K562 (cell line): ENCODE results near the gene MTHFD2. TPM values are rescaled to one million over a fixed set of nuclear protein-coding genes. Genes with fewer than 3 reads are reported as not detected.

Source experiments
- ATAC-seq: fragments of 200-7000 bp; cut with Tn5 transposase; 3 replicates; pipeline ENCODE4 v1.9.1; 2020; ENCODE audit warnings: moderate library complexity
- BruUV-seq: library from RNA; stranded (reverse); fragments of 400-500 nt; replicated peaks from 2 replicates; lab custom pipeline; 2021; lab: Mats Ljungman, UMichigan
- CTCF ChIA-PET: fragments of 300-600 bp; formaldehyde crosslinking; extraction: SDS; loops from one replicate; lab custom pipeline; 2021; ENCODE audit warnings: low intra/inter-chr PET ratio; lab: Yijun Ruan, JAX
- POLR2A ChIA-PET: fragments of 300-600, 350-650 bp; sonication (Branson Sonifier 250); formaldehyde crosslinking; extraction: SDS; loops from one replicate; lab custom pipeline; 2021; ENCODE audit warnings: antibody characterized with exemption, inconsistent platforms; lab: Yijun Ruan, JAX
- DNase-seq, 4 experiments: peaks; one replicate each; pipeline versions ENCODE4 v3.0.0 to v3.0.0-alpha.2; 2011 to 2018; ENCODE audit warnings: low spot score in 3 of 4, mixed read lengths in 3 of 4; ENCODE audit errors: extremely low read depth in 1 of 4
- FAIRE-seq: peaks from 2 replicates; lab custom pipeline; 2011; peaks lifted over from hg19 to GRCh38; lab: Jason Lieb, UNC
- H2AFZ ChIP-seq: 2 replicates; pipeline ENCODE4 v1.6.0; 2011; ENCODE audit warnings: low read depth, low read length, control low read depth, inconsistent platforms
- H3K27ac ChIP-seq: fragments of 200-600 bp; 3 replicates; pipeline ENCODE4 v1.8.0; 2011; ENCODE audit warnings: low read depth, mild to moderate bottlenecking, control low read depth, inconsistent platforms, low read length, moderate library complexity, mixed read lengths; ENCODE audit errors: extremely low read depth
- H3K27me3 ChIP-seq, 2 experiments: fragments of 300-600 bp in 1 of 2; 2 replicates in 1 of 2; 3 replicates in 1 of 2; pipeline versions ENCODE4 v1.6.0 to v1.8.0; 2011; ENCODE audit warnings: inconsistent platforms in 2 of 2, low read length in 2 of 2, mild to moderate bottlenecking in 1 of 2, mixed read lengths in 1 of 2, moderate library complexity in 1 of 2; ENCODE audit not compliant: control insufficient read depth in 2 of 2, insufficient read depth in 2 of 2
- H3K36me3 ChIP-seq: fragments of 300-600 bp; 3 replicates; pipeline ENCODE4 v1.8.0; 2011; ENCODE audit warnings: mild to moderate bottlenecking, low read length, inconsistent platforms; ENCODE audit not compliant: control insufficient read depth, insufficient read depth
- H3K4me1 ChIP-seq, 2 experiments: fragments of 200-600 bp in 1 of 2; replicated peaks in 1 of 2; 2 replicates in 1 of 2; 3 replicates in 1 of 2; pipeline versions ENCODE4 v1.5.1 to v1.8.0; 2011; ENCODE audit warnings: inconsistent platforms in 2 of 2, low read length in 2 of 2, mild to moderate bottlenecking in 1 of 2, mixed read lengths in 1 of 2, moderate library complexity in 1 of 2; ENCODE audit not compliant: control insufficient read depth in 2 of 2, insufficient read depth in 2 of 2
- H3K4me2 ChIP-seq: 2 replicates; pipeline ENCODE4 v1.6.1; 2011; ENCODE audit warnings: low read length, control low read depth, inconsistent platforms, mixed read lengths; ENCODE audit not compliant: insufficient read depth
- H3K4me3 ChIP-seq: fragments of 200-600 bp; sonication (generic), shearing (Covaris generic); 2 replicates; pipeline ENCODE4 v1.5.1; 2016; ENCODE audit warnings: control low read depth, inconsistent platforms
- H3K79me2 ChIP-seq: fragments of 200-600 bp; 3 replicates; pipeline ENCODE4 v1.8.0; 2011; ENCODE audit warnings: low read length, inconsistent platforms; ENCODE audit not compliant: control insufficient read depth, insufficient read depth
- H3K9ac ChIP-seq, 2 experiments: 2 replicates each; pipeline versions ENCODE4 v1.6.0 to v1.6.1; 2011; ENCODE audit warnings: low read depth in 2 of 2, low read length in 2 of 2, control low read depth in 1 of 2, inconsistent platforms in 1 of 2, mild to moderate bottlenecking in 1 of 2, mixed read lengths in 1 of 2; ENCODE audit not compliant: insufficient read depth in 1 of 2
- H3K9me1 ChIP-seq: one replicate; pipeline ENCODE4 v1.6.0; 2011; ENCODE audit warnings: inconsistent platforms, mild to moderate bottlenecking, low read length, moderate library complexity; ENCODE audit not compliant: control insufficient read depth, insufficient read depth
- H3K9me3 ChIP-seq: replicated peaks from 2 replicates; pipeline ENCODE4 v1.5.1; 2011; ENCODE audit warnings: low read depth, low read length, inconsistent platforms; ENCODE audit not compliant: control insufficient read depth, insufficient read depth
- H4K20me1 ChIP-seq: replicated peaks from 2 replicates; pipeline ENCODE4 v1.6.1; 2011; ENCODE audit warnings: low read length, inconsistent platforms, mixed read lengths; ENCODE audit not compliant: control insufficient read depth, insufficient read depth
- ATF3 ChIP-seq, 2 experiments: fragments of 450-650 bp in 1 of 2; sonication (generic) in 1 of 2; formaldehyde crosslinking in 1 of 2; IDR thresholded peaks in 1 of 2; conservative IDR thresholded peaks in 1 of 2; 2 replicates each; pipeline versions ENCODE4 v1.6.1 to v1.8.1; 2016 to 2023; ENCODE audit warnings: mild to moderate bottlenecking in 2 of 2, moderate library complexity in 2 of 2, inconsistent platforms in 1 of 2, missing genetic modification reagents in 1 of 2
- ATF4 ChIP-seq: fragments of 450-650 bp; formaldehyde crosslinking; IDR thresholded peaks from 2 replicates; pipeline ENCODE4 v1.4.0; 2022; ENCODE audit warnings: mild to moderate bottlenecking, moderate library complexity
- CCAR2 ChIP-seq: fragments of 200-400 bp; formaldehyde crosslinking; IDR thresholded peaks from 2 replicates; pipeline ENCODE4 v1.6.1; 2017; ENCODE audit warnings: mild to moderate bottlenecking, low read depth, low read length
- GTF2F1 ChIP-seq: IDR thresholded peaks from 2 replicates; pipeline ENCODE4 v1.6.1; 2011; ENCODE audit warnings: low read depth, low read length, improper control_type of control experiment
- L3MBTL2 ChIP-seq: fragments of 450-650 bp; IDR thresholded peaks from 2 replicates; pipeline ENCODE4 v1.6.1; 2016; ENCODE audit warnings: mild to moderate bottlenecking, moderate library complexity
- MBD1 ChIP-seq: fragments of 250-450 bp; sonication (Bioruptor Pico); IDR thresholded peaks from 2 replicates; pipeline ENCODE4 v1.8.0; 2022; ENCODE audit warnings: inconsistent platforms
- POLR2AphosphoS2 ChIP-seq: IDR thresholded peaks from 2 replicates; pipeline ENCODE4 v1.6.1; 2012; ENCODE audit warnings: low read length, improper control_type of control experiment
- TRIM25 ChIP-seq: fragments of 450-650 bp; IDR thresholded peaks from 2 replicates; pipeline ENCODE4 v1.7.0; 2016; ENCODE audit warnings: borderline replicate concordance
- UBTF ChIP-seq, 2 experiments: IDR thresholded peaks; 2 replicates each; pipeline ENCODE4 v1.6.1; 2012; ENCODE audit warnings: improper control_type of control experiment in 2 of 2, low read depth in 2 of 2, low read length in 2 of 2, borderline replicate concordance in 1 of 2
- ZNF561 ChIP-seq: fragments of 450-650 bp; formaldehyde crosslinking; conservative IDR thresholded peaks from 2 replicates; pipeline ENCODE4 v1.4.0; 2020; ENCODE audit warnings: mild to moderate bottlenecking, moderate library complexity
- ZNF589 ChIP-seq: fragments of 200-800 bp; sonication (Bioruptor generic); IDR thresholded peaks from 2 replicates; pipeline ENCODE4 v1.6.1; 2016; ENCODE audit warnings: low read depth, missing genetic modification characterization, missing compliant biosample characterization
- WGBS: fragments of 100-300 bp; shearing (Covaris generic); methylation state at CpG from one replicate; pipeline ENCODE4 v1.1.6; 2016; ENCODE audit warnings: low coverage, mixed read lengths; ENCODE audit not compliant: insufficient coverage; ENCODE audit errors: missing lambda C conversion rate; 5-methylcytosine and 5-hydroxymethylcytosine counted together
- in situ Hi-C: fragments of 300-500 bp; cut with MboI; formaldehyde crosslinking; loops from 4 replicates; pipeline ENCODE4 v1.15.0; 2018; ENCODE audit warnings: inconsistent platforms, mixed read lengths
- intact Hi-C: fragments of 100-400 bp; cut with micrococcal nuclease; formaldehyde crosslinking; loops from 2 replicates; pipeline ENCODE4 v1.14.2; 2022
- polyA plus RNA-seq, 8 experiments: library from polyadenylated mRNA; depleted of rRNA in 4 of 8; stranded (reverse) in 5 of 8; unstranded in 3 of 8; fragments of >200 nt; fragmentation: Nextera tagmentation in 2 of 8; fragmentation: Illumina TruSeq in 1 of 8; extraction: Ambion mirVana in 2 of 8; extraction: Trizol in 1 of 8; gene quantifications; 2 replicates each; pipeline versions ENCODE4 v1.2.1 to v1.2.3, GENCODE V29; 2011 to 2014; ENCODE audit warnings: inconsistent platforms in 1 of 8, missing spikeins in 1 of 8
- total RNA-seq, 7 experiments: library from RNA; depleted of rRNA in 6 of 7; stranded (reverse); fragments of >200 nt in 6 of 7; fragmentation: Illumina TruSeq in 2 of 7; extraction: Trizol in 2 of 7; gene quantifications; 2 replicates each; pipeline versions ENCODE4 v1.2.1 to v1.2.3, GENCODE V29; 2011 to 2021; ENCODE audit warnings: low replicate concordance in 1 of 7

Gene MTHFD2
- total and polyA plus RNA-seq, 9 of the 15 experiments (the other 6 are each of a cell fraction or from before 2014, with no cell fraction given), result 113 to 520 (median 234) TPM

- TF ChIP-seq L3MBTL2 (no peak), GTF2F1 (no peak), POLR2AphosphoS2 (no peak), ATF4 (CRISPR knock-in tag) (no peak)
- TF ChIP-seq, all 486 proteins: peak for 0
Observed at GRCh38 chr2:74233648-74234047, 35.2 kb downstream of the MTHFD2 start (continued).

- in situ Hi-C loops (no loop called here), intact Hi-C loops (no loop called here)
- ChIA-PET POLR2A (interaction anchor here (0.6 to 1.1 kb wide), 3 partner anchors 30 to 313 kb away, joined by 3 to 4 read pairs (median 3); no protein-coding TSS in a partner anchor), CTCF (no interaction called here)
- Histone ChIP-seq H3K4me2 (no peak overlapping the region), H4K20me1 (no peaks in the 10 kb centered on the region), H3K9ac (no peak overlapping the region; a peak in 1 of 4 replicates), H2AFZ (no peak overlapping the region), H3K36me3 (no peaks in the 10 kb centered on the region), H3K27ac (no peak overlapping the region), H3K27me3 (no peaks in the 10 kb centered on the region; a peak in 2 of 5 replicates), H3K79me2 (no peaks in the 10 kb centered on the region), H3K4me3 (no peak overlapping the region), H3K9me3 (no peaks in the 10 kb centered on the region), H3K4me1 (no peaks in the 10 kb centered on the region; a peak in 1 of 5 replicates), H3K9me1 (no peaks in the 10 kb centered on the region)
- DNase-seq (no peak), ATAC-seq (no peak; the same call in 2 of the 3 replicates), FAIRE-seq (no peak)
- 15% methylated on average over 5 of the region's 5 CpGs for WGBS
- BruUV-seq, result no TSS peak
- no peak for TF ChIP-seq TRIM25
- no peak for TF ChIP-seq ZNF561 (CRISPR knock-in tag)
- no peak for TF ChIP-seq MBD1 (CRISPR knock-in tag)
- TF ChIP-seq ATF3 (IDR thresholded peaks at IDR 0.05), result no peak
- no peak for TF ChIP-seq ATF3 (CRISPR knock-in tag; conservative IDR thresholded peaks at IDR 0.05)
- no peak for TF ChIP-seq UBTF (IDR thresholded peaks at IDR 0.05; ENCODE audit: borderline replicate concordance in 1 of 2, low read depth in 2 of 2, low read length in 2 of 2)
- no peak for TF ChIP-seq CCAR2
- no peak for TF ChIP-seq ZNF589 (CRISPR knock-in tag)
Observed at GRCh38 chr2:74235041-74235440, 36.6 kb downstream of the MTHFD2 start.
